Stimulated activated CD8-positive, alpha-beta memory T cell treated with anti-CD3 and anti-CD28 coated beads, Interleukin-4, amount 100 ng/mL, for 48 hours (primary cell): ENCODE results near the gene CCDC85B.

Experiments used
- DNase-seq: peaks from one replicate; pipeline ENCODE4 v3.0.0-alpha.2; 2020

CCDC85B gene

DNA sequence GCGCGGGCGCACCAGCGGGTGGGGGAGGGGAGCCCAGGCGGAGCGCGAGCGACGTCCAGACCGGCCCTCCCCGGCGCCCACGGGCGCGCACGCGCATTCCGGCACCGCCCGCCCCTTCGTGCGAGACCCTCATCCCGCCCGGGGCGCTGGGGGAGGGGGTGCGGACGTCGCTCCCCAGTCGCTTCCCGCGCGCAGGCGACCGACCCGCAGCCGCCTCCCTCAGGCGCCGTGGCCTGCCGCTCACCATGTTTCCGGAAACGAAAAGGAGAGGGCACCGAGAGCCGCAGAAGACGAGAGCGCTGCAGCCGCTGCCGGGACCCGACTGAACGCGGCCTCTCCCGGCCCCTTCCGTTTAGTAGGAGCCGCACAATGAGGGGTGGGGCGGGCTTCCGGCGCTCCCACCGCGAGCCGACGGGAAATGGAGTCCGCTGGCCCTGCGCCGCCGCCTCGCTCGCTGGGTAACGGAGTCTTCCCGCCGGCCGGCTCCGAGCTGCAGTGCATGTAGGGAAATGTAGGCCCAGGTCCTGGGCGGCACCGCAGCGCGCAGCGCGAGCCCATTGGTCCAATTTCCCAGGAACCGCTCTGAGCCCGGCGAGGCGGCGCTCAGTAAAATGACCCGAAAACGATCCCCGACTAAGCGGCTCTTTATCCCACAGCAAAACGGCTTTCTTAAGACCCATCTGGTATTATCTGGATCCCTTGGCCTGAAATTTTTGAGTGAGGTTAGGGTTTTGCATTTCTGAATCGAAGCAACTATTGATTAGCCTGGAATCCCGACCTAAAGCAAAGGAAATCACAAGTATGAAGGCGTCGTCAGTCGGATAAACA, 32.4 kb upstream of the CCDC85B start, which contains the start of gene CFL1:
TSS of gene CFL1 (minus strand) at position 328 of the 828 bp plus-strand sequence. CDS start at position 247, 81 bp downstream.
- DNase-seq, result peak; percentile 97

- no peak for DNase-seq
Measured at GRCh38 chr11:65858681-65859087, 31.8 kb upstream of the CCDC85B start.

DNA sequence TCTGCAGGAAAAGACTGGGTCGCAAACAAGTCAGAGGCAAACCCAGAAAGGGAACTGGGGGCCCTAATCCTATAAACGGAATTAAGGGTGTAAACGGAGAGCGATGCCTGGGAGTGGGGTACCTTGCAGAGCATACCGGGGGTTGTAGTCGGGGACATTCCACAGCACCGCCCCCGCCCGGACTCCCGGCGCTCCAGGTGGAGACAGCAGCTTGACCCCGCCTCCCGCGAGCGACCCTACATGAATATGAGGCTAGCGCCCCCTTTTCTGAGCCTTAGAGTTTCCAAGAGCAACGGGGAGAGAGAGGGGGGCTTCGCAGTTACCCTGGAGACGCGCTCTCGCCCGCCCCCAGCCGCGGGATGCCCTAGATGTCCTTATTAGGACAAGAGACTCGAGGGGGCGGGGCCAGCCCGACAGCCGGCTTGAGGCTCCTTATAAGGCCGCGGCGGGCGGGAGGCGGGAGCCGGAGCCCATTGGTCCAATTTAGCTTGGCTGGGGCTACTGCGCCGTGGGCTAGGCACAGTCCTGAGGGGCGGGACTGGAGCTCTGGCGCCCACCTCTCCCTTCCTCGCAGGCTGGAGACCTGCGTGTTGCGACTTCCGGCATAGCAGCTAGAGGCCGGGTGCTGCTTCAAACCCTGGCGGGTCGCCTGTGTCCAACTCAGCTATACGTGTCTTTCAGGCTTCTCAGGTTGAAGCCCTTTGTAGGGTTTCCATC, 31.2 kb upstream of the CCDC85B start:
- peak; percentile 99 for DNase-seq

GRCh38 chr11:65859812-65860277, 30.6 kb upstream of the CCDC85B start:
- peak; percentile 69 for DNase-seq

- DNase-seq, result peak; percentile 98
Measured at GRCh38 chr11:65860278-65861164, 30.0 kb upstream of the CCDC85B start, which contains the start of gene MUS81. MUS81 (plus strand) TSS chr11:65860433; CDS start chr11:65860754, 321 bp downstream.

- no peak for DNase-seq
Measured at GRCh38 chr11:65861165-65861505, 29.3 kb upstream of the CCDC85B start.

- peak; percentile 22 for DNase-seq
Measured at GRCh38 chr11:65861533-65862183, 28.8 kb upstream of the CCDC85B start.

GRCh38 chr11:65862191-65862735, 28.2 kb upstream of the CCDC85B start:
- peak; percentile 19 for DNase-seq

GRCh38 chr11:65862941-65863888, 27.3 kb upstream of the CCDC85B start:
- peak; percentile 18 for DNase-seq

GRCh38 chr11:65863889-65864705, 26.4 kb upstream of the CCDC85B start:
- no peak for DNase-seq

- DNase-seq, result no peak
Measured at GRCh38 chr11:65864706-65865471, 25.6 kb upstream of the CCDC85B start.

- DNase-seq, result no peak
Measured at GRCh38 chr11:65865550-65866172, 24.8 kb upstream of the CCDC85B start.

DNA sequence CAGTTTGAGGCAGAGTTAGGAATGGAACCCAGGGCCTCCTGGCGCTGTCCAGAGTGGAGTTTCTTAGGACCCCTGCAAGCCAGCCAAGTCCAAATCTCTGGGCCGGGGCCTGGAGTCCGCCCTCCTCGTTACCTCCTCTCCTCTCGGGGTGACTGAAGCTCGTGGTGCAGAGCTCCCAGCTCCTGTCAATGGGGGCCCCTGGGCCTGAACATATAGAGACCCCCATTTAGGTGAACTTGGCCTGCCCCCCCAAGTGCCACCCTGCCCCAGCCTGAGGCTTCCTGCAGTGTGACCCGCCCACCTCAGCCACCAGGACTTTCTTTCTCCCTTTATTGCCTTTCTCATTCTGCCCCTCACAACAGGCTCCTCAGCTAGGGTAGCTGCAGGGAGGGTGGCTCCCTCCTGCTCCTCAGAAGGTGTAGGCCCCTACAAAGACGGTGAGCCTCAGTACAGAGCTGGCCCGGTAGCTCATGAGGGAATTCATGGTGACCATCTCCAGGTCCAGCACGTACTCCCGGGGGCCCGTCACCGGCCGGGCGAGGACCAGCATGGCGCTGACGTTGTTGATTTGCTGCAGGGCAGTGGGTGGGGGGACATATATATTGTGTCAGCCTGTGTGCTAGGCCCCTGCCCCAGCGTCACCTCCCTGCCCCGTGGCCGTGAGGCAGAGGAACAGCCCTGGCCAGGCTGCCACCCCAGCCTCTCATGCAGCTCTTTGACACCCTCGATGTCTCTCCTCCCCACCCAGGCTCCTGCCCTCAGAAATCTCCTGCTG, 23.8 kb upstream of the CCDC85B start:
- DNase-seq, result no peak

GRCh38 chr11:65867284-65868071, 23.0 kb upstream of the CCDC85B start:
- peak; percentile 67 for DNase-seq

GRCh38 chr11:65868076-65868667, 22.3 kb upstream of the CCDC85B start:
- DNase-seq, result no peak

- no peak for DNase-seq
Measured at GRCh38 chr11:65868907-65869306, 21.6 kb upstream of the CCDC85B start.
